Central memory CD4-positive, alpha-beta T cell (primary cell): Measurements from ENCODE around the gene SUPV3L1.
"Not testable (repeated sequence)": the region's sequence is repeated elsewhere in the genome, so short reads cannot be mapped to it uniquely, and the experiment has no call there.

Experiments
- DNase-seq: peaks from one replicate; pipeline ENCODE4 v3.0.0; 2022
- total RNA-seq, 3 experiments: gene quantifications; one replicate each; lab custom pipeline; 2026; lab: John Stamatoyannopoulos, UW

SUPV3L1 gene
- total RNA-seq: 34.1 to 69.4 (median 46.9) reads per million in 3 experiments

- peak; percentile 88 for DNase-seq
Observed at GRCh38 chr10:69179743-69180524, at the start of gene SUPV3L1. Gene SUPV3L1, plus strand, starts transcription at chr10:69180234. Its CDS starts 58 bp downstream, at chr10:69180292.

DNA sequence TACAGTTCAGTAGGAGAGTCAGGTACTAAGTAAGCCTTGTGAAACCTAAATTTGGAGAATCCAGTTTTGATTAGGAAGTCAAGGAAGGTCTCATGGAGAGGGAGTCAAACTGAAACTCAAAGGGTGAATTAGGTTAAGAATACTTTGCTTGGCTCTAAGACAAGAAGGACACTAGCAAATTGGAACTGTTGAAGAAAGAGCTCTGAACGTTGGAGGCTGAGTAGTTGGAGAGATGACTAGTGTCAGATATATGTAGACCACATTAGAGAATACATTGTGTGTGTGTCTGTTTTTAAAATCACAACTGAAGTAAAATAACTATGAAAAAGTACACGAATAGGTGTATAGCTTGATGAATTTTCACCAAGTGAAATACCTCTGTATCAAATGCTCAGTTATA lies 49.8 kb upstream of the SUPV3L1 start:
- DNase-seq: no peak

- no peak for DNase-seq
Observed at GRCh38 chr10:69139961-69140360, 40.1 kb upstream of the SUPV3L1 start.

DNA sequence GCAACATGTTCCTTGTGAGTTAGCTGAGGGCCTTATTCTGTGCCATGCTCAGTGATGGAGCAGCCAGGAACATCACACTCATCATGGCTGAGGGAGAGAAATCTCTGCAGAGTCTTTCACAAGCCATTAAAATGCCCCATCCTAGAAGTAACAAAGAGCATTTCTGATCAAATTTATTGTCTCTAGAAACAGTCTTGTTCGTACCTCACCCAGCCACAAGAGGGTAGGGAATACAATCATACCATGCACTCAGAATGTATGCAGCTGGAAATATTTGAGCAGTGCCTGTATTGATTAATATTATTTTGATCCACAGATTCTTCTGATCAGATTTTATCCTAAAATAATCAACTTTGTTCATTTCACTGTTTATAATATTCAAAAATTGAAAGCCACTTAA lies 38.7 kb upstream of the SUPV3L1 start:
- no peak for DNase-seq

- DNase-seq: not testable (repeated sequence)
Observed at GRCh38 chr10:69142074-69142473, 38.0 kb upstream of the SUPV3L1 start.

GRCh38 chr10:69142983-69143382 lies 37.1 kb upstream of the SUPV3L1 start:
- DNase-seq: no peak

GRCh38 chr10:69145329-69145728 lies 34.7 kb upstream of the SUPV3L1 start:
- no peak for DNase-seq

DNA sequence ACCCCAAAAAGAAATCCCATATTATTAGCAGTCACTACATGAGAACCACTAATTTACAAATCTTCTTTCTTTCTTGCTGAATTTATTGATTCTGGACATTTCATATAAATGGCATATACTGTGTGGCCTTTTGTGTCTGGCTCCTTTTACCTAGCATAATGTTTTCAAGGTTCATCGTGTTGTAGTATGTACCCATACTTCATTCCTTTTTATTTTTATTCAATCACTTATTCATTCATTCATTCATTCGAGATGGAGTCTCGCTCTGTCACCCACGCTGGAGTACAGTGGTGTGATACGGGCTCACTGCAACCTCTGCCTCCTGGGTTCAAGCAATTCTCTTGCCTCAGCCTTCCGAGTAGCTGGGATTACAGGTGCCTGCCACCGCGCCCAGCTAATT lies 34.2 kb upstream of the SUPV3L1 start:
- no peak for DNase-seq

- no peak for DNase-seq
Observed at GRCh38 chr10:69146759-69147158, 33.3 kb upstream of the SUPV3L1 start.

- no peak for DNase-seq
Observed at GRCh38 chr10:69151984-69152383, 28.1 kb upstream of the SUPV3L1 start.

- DNase-seq: no peak
Observed at GRCh38 chr10:69153227-69153626, 26.8 kb upstream of the SUPV3L1 start.

DNA sequence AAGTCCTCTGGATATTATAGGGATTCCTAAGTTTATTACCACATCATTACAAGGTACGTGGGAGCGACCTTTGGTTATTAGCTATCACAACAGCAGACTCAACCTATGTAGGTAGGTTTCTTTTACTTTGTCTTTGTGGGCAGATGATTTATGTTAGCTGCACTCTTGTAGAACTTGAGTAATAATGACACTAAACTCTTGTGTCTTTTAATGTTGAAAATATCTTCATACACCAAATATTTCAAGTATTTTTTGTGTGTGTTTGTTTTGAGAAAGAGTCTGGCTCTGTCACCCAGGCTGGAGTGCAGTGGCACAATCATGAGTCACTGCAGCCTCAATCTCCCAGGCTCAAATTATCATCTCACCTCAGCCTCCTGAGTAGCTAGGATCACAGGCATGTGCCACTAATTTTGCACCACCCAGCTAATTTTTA lies 19.2 kb upstream of the SUPV3L1 start:
- no peak for DNase-seq

- DNase-seq: no peak
Observed at GRCh38 chr10:69168493-69168892, 11.5 kb upstream of the SUPV3L1 start.

DNA sequence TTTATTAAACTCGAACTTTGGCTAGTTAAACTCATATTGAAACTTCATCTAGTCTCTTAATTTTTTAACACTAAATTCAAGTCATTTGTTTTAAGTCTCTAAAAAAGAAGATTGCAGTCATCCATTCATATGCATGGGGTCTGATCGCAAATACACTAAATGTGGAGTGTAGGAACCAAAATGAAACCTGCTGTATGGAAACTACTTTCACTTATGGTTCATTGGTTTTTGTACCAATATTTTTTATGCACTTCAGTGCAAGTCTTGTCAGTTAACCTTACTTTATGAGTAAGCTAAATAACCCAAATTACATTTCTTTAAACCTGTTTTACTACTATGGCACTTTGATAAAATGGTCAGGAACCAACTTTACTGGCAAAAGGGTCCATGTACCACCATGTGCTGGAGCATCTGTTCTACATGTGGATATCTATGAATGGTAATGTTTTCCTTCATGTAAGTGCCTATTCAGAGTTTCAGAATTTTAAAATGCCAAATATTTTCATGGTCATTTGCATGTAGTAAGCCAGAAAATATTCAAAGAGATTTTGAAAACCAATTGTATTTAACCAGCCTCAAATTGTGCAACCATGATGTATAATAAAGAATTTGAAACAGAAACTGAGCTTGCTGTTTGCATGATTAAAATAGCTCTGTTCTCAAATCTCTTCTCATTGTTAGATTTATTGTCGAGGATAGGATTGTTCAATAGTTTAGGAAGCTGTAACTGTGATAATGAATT lies 7.6 kb upstream of the SUPV3L1 start:
- DNase-seq: no peak

DNA sequence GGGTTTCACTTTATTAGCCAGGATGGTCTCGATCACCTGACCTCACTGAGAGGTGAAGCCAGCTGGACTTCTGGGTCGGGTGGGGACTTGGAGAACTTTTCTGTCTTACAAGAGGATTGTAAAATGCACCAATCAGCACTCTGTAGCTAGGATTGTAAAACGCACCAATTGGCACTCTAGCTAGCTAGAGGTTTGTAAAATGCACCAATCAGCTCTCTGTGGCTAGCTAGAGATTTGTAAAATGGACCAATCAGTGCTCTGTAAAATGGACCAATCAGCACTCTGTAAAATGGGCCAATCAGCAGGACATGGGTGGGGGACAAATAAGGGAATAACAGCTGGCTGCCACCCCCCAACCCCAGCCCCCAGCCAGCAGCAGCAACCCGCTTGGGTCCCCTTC lies 4.7 kb upstream of the SUPV3L1 start:
- DNase-seq: not testable (repeated sequence)

DNA sequence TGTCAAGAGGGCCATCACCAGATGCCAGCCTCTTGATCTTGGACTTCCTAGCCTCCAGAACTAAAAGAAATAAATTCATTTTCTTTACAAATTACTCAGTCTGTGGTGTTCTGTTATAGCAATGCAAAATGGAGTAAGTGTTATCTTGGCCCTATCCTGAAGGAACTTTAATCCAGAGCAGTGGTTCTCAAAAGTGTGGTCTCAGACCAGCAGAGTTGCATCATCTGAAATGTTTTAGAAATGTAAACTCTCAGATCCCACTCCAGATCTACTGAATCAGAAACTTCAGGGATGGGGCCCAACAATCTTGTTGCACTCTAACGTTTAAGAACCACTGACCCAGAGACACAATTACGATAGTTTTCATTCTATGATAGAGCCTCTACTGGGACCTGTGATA lies 3.2 kb upstream of the SUPV3L1 start:
- no peak for DNase-seq

DNA sequence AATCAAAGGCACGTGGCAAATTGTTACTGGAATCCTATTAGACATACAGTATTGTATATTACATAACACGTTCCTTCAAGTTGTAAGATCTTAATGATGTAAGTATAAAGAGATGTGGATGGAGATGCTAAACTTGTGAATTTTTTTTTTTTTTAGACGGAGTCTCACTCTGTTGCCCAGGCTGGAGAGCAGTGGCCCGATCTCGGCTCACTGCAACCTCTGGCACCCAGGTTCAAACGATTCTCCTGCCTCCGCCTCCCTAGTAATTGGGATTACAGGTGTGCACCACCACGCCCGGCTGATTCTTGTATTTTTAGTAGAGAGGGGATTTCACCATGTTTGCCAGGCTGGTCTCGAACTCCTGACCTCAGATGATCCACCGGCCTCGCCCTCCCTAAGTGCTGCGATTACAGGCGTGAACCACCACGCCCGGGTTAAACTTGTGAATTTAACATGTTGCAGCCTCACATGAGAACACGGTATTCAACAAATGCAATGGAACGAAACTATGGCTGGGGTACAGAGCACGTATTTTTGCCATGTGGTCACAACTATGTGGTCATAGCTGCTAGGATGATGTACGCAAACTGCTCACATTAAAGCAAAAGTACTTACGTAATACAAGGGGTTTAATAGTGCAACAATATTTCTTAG lies 818 bp upstream of the SUPV3L1 start:
- no peak for DNase-seq

DNA sequence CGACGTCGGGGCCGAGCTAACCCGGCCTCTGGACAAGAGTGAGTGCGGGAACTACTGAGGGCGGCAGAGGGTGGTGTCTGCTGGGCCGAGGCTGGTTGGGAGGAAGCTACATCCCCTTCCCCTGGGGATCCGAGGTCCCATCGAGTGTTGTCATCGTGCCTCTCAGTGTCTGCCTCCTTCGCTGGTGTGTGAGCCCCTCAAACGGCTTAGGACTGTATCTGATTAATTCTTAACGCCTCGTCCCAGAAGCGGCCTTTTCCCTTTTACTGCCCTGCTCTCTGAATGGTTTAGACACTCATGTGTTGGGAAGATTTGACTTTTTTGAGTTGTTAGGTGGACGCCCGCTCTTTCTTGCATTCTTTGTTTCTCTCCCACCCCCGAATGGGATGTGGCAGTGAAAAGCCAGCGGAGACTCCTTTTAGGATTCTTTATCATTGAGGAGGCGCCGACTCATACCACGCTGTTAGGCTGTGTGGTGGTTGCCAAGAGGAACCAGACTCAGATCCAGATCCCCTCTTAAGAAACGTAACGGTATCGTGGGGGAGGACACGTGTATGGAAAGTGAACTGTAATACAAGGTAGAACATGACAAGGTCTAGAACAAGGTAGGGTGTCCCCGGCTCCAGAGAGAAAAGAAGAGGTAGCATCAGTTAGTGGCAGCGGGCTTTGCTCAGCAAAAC lies 631 bp downstream of the SUPV3L1 start:
- peak; percentile 19 for DNase-seq

GRCh38 chr10:69181433-69181832 lies 1.4 kb downstream of the SUPV3L1 start:
- DNase-seq: no peak

DNA sequence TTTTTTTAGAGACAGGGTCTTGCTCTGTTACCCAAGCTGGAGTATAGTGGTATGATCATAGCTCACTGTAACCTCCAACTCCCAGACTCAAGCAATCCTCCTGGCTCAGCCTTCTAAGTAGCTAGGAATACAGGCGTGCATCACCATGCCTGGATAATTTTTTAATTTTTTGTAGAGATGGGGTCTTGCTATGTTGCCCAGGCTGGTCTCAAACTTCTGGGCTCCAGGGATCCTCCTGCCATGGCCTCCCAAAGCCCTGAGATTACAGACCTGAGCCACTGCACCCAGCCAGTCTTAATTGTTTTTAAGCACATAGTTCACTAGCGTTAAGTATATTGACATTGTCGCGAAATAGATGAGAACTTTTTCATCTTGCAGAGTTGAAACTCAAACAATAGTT lies 2.0 kb downstream of the SUPV3L1 start:
- no peak for DNase-seq

GRCh38 chr10:69186524-69186923 lies 6.5 kb downstream of the SUPV3L1 start:
- no peak for DNase-seq

DNA sequence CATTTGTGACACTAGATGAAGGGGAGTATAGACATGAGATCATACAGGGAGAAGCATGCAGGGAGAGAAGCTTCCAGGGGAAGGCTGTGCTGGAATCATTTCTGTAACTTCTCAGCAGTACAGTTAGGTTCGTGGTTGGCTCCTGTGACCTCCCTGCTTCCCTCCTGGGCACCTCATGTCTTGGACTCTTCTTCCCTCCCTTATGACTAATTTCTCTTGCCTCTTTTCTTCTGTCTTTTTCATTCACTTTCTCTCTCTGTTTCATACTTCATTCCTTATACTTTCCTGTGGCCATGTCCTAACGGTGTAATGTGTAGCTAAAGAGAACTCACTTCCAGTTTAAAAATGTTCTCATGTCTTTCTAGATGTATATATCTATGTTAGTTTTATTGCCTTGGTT lies 21.0 kb downstream of the SUPV3L1 start:
- no peak for DNase-seq

DNA sequence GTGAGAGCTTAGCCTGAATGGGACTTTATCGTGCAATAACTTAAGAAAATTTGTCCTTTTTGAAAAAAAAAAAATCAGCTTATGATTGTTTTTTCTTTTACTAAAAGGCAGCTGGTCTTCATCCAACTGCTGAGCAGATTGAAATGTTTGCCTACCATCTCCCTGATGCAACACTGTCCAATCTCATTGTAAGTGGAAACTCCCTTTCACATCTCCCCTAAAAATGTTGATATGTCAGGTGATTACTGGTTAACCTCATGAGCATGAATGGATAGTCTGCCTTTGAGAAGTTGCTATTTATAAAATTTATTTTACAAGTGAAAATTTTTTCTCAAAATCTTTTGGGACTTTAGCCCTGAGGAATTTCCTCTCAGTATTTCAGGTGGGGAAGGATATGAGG lies 22.3 kb downstream of the SUPV3L1 start:
- peak; percentile 16 for DNase-seq
